NCI-H345 (cell line): ENCODE results near the gene ABT1.
"Not testable (repeated sequence)": the region's sequence is repeated elsewhere in the genome, so short reads cannot be mapped to it uniquely, and the experiment has no call there.

ENCODE experiments used
- DNase-seq: peaks from one replicate; lab custom pipeline; 2025; lab: John Stamatoyannopoulos, UW

The ABT1 gene

GRCh38 chr6:26596579-26597388 is at the start of gene ABT1:
TSS of gene ABT1 (plus strand) at chr6:26596953. CDS start at chr6:26596983, 30 bp downstream.
- DNase-seq = peak; percentile 99

DNA sequence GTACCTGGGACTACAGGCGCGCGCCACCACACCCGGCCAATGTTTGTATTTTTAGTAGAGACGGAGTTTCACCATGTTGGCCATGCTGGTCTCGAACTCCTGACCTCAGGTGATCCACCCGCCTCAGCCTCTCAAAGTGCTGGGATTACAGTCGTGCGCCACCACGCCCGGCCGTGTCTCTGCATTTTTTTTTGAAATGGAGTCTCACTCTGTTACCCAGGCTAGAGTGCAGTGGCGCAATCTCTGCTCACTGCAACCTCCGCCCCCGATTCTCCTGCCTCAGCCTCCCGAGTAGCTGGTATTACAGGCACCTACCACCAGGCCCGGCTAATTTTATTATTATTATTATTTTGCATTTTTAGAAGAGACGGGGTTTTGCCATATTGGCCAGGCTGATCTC is 49.4 kb upstream of the ABT1 start:
- DNase-seq = not testable (repeated sequence)

- peak; percentile 79 for DNase-seq
Observed at GRCh38 chr6:26550250-26550993, 46.3 kb upstream of the ABT1 start.

- no peak for DNase-seq
Observed at GRCh38 chr6:26552205-26552604, 44.5 kb upstream of the ABT1 start.

DNA sequence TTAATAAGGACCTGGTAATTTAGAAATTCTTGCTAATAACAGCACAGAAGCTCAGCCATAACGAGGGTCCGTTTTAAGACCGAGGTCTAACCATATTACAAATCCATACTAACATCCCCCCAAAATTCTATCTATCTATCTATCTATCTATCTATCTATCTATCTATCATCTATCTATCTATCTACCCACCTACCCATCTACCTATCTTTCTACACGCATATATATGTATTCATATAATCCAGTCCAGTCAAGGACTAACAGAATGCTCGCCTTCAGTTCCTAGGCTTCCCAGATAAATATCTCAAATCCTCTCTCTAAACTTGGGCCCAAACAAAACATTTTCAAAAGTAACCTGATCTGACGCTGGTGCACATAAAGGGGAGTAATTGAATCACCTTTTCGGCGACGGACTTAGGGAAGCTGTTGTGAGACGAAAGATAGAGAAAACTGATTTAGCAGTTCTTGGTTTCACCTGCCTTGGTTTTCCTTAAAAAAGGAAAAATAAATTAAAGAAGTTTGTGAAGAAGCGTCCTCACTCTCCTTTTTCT is 44.0 kb upstream of the ABT1 start:
- no peak for DNase-seq

- DNase-seq = peak; percentile 79
Observed at GRCh38 chr6:26553264-26553634, 43.5 kb upstream of the ABT1 start.

GRCh38 chr6:26553635-26554446 is 42.9 kb upstream of the ABT1 start:
- peak; percentile 80 for DNase-seq

- no peak for DNase-seq
Observed at GRCh38 chr6:26554447-26554696, 42.4 kb upstream of the ABT1 start.

DNA sequence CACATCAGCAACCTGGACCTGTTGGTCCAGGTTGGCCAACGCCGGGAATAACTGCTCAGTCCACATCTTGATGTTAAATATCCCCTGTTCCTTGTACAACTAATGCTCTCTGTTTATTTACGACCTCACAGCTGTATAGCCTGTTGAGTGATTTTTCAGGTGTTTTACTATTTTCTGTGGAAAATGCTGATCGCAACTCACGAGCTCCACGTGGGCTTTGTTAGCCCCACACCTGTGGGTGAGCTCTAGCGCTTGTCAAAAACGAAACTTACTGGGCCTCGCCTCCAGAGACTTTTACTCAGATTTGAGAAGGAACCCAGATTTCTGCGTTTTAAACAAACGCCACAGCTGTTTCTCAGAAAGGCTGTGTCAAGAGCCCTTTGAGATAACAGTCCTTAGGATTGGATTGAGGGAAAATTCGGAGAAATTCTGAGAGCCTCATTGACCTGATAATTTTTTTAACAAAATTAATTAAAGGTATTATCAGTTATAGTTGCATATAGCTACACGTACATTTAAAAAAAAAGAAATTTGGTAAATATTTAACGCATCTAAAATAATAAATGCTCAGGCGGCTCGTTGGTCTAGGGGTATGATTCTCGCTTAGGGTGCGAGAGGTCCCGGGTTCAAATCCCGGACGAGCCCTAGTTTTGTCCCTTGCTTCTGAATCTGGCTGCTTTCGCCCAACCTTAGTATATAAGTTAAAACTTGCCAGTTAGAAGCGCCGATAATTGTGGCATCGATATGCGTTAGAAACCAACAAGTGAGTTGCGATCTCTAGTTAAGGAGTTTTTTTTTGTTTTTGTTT is 41.9 kb upstream of the ABT1 start:
- no peak for DNase-seq

DNA sequence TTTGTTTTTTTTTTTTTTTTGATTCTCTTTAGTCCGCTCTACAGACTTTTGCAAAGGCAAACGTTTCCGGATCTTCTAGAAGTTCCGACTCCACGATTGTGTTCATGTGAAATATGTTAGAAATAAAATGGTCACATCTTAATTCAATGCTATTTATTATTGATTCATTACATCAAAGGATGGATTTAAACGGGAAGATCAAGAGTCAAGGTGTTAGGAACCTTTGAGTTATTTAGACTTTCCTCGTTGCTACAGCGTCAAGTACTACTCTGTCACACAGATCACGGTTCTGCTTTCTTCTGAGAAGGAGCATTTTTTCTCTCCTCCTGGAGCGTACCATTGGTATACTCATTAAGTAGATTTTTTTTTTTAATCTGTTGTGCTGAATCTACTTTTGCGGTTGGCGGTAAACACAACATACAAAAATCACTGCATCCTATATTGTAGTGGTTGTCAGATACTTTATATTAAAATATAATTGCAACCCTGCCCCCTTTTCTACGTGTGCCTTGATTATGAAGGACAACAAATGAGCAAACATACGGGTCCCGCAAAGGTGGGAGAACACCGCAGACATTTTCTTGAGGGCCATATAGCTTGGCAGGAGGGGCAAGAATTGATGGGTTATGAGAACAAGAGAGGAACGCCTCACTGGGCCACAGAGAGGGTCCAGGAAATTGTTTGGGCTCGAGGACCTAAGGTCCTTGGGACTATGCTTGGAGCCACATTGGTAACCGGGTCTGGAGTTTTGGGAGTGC is 41.1 kb upstream of the ABT1 start:
- no peak for DNase-seq

DNA sequence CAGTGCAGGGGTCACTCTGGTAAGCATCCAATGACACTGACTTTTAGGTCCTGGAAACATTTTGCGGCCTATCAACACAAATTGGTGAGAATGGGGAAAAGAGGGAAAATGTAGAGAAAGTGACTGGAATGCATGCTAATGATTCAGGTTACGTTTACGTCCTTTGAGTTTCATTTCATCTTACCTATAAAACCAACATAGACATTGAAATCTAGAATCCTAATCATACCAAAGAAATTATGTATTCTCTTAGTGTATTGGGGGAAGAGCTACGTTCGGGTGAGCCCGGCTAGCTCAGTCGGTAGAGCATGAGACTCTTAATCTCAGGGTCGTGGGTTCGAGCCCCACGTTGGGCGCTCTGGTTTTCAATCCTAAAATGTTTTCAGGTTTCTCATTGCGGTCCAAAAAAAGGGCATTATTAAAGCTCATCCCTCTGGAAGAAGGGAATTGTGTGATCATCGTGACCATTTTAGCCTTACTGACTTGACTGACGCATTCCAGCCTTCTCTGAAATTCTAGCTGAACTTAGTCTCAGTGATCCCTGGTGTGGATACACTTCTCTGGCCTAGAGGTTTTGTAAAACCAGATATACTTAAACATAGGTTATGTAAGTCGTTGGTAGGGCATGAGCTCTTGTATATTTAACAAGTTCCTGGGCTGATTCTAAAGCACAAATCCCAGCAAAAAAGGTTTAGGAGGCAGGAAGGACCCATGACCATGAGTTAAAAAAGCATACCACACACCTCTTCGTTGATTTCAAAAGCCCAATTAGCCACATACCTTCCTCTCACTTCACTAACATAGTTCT is 40.3 kb upstream of the ABT1 start:
- DNase-seq = peak; percentile 12

DNA sequence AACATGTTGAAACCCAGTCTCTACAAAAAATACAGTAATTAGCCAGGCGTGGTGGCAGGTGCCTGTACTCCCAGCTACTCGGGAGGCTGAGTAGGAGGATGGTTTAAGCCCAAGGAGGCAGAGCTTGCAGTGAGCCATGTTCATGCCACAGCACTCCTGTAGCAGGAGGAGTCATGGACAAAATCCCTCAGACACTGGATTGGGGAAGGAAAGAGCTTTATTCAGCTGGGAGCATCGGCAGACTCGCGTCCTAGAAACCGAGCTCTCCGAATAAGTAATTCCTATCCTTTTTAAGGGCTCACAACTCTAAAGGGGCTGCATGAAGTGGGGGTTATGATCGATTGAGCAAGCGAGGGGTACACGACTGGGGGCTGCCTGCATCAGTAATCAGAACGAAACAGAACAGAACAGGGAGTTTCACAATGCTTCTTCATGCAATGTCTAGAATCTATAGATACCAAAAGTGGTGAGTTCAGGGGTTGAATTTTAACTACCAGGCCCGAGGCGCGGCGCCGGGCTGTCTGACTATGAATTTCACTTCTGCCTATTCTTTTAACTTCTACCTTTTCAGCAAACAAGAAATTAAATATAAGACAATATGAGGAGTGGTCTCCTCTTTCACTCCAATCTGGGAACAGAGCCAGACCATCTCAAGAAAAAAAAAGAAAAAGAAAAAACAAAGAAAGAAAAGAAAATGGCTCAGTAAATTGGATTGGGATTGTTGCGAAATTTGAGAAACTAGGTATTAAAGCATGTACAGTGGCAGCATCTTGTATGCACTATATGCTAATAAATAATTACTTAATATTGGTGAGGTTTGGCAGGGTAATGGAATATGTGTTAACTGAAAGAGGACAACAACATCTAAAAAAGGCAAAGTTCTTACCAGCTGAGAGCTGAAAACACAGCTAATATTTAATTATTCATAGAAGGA is 35.0 kb upstream of the ABT1 start:
- no peak for DNase-seq

DNA sequence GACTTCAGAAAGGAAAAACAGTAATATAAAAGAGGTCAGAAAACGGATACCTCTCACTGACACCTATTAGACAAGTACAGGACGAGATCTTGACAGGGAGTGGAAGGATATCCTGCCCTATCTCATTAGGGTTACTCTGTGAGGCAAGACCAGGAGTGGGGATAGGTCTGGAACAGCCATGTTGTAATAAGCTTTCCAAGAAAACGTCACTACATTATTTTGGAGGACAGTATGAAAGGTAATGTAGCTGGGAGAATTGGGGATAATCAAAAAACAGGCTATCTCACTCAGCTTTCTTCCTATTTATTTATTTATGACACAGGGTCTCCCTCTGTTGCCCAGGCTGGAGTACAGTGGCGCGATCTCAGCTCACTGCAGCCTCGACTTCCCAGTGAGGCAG is 33.3 kb upstream of the ABT1 start:
- DNase-seq = no peak

GRCh38 chr6:26568601-26569432 is 27.9 kb upstream of the ABT1 start:
- DNase-seq = peak; percentile 96

GRCh38 chr6:26569433-26569764 is 27.4 kb upstream of the ABT1 start:
- DNase-seq = no peak

GRCh38 chr6:26570027-26570809 is 26.5 kb upstream of the ABT1 start:
- no peak for DNase-seq

GRCh38 chr6:26571592-26572296 is 25.0 kb upstream of the ABT1 start:
- peak; percentile 92 for DNase-seq
